ENCODE data around the gene CYBA.

Gene CYBA

GRCh38 chr16:88601313-88602036, 49.4 kb downstream of the CYBA start:
- no peak overlapping the region for H3K27ac ChIP-seq
- no peak for TF ChIP-seq CTCF (conservative IDR thresholded peaks at IDR 0.05)
- TF ChIP-seq ZFX (IDR thresholded peaks at IDR 0.05): no peak

GRCh38 chr16:88600539-88600896, 50.3 kb downstream of the CYBA start:
- no peak for TF ChIP-seq ZFX (IDR thresholded peaks at IDR 0.05)
- TF ChIP-seq CTCF (conservative IDR thresholded peaks at IDR 0.05): no peak
- no peak overlapping the region for H3K27ac ChIP-seq

- TF ChIP-seq ZFX (IDR thresholded peaks at IDR 0.05): no peak
- no peak overlapping the region for H3K27ac ChIP-seq
These were observed 50.9 kb downstream of the CYBA start for GRCh38 chr16:88599825-88600538.

- no peak for TF ChIP-seq CTCF (conservative IDR thresholded peaks at IDR 0.05)
- no peak for TF ChIP-seq ZFX (IDR thresholded peaks at IDR 0.05)
- H3K27ac ChIP-seq: no peak overlapping the region
These were observed 51.6 kb downstream of the CYBA start for GRCh38 chr16:88599092-88599733.

GRCh38 chr16:88597856-88598491, 52.9 kb downstream of the CYBA start:
- TF ChIP-seq CTCF (conservative IDR thresholded peaks at IDR 0.05) (no peak), ZFX (IDR thresholded peaks at IDR 0.05) (no peak)
- no peak overlapping the region for H3K27ac ChIP-seq

GRCh38 chr16:88596483-88596882, 54.4 kb downstream of the CYBA start:
- TF ChIP-seq CTCF (conservative IDR thresholded peaks at IDR 0.05) (no peak), ZFX (IDR thresholded peaks at IDR 0.05) (no peak)
- H3K27ac ChIP-seq: no peak overlapping the region

GRCh38 chr16:88595921-88596320, 54.9 kb downstream of the CYBA start:
- TF ChIP-seq CTCF (conservative IDR thresholded peaks at IDR 0.05): no peak
- no peak for TF ChIP-seq ZFX (IDR thresholded peaks at IDR 0.05)
- H3K27ac ChIP-seq: no peak overlapping the region

Data from C4-2B (cell line).